Lung (tissue), 12 donors: ENCODE data around the gene TRIM7. TPM values are rescaled to one million over a fixed set of nuclear protein-coding genes. Genes with fewer than 3 reads are reported as not detected.

Experiments used
- ATAC-seq: fragments of 200-7000 bp; cut with Tn5 transposase; one replicate; pipeline ENCODE4 v1.9.1; 2020; ENCODE audit warnings: moderate number of reproducible peaks; ENCODE audit not compliant: insufficient read depth, low FRiP score
- DNase-seq, 3 donors: peaks; one replicate each; pipeline ENCODE4 v3.0.0-alpha.2; 2013 to 2017
- H3K27ac ChIP-seq, 2 donors: one replicate each; pipeline ENCODE4 v1.5.1; 2013; ENCODE audit warnings: mild to moderate bottlenecking in 2 of 2, moderate library complexity in 2 of 2, control low read depth in 1 of 2, inconsistent platforms in 1 of 2, low read depth in 1 of 2, low read length in 1 of 2
- H3K27me3 ChIP-seq, 3 donors: one replicate each; pipeline ENCODE4 v1.5.1; 2013; ENCODE audit warnings: low read length in 2 of 3; ENCODE audit not compliant: control insufficient read depth in 3 of 3, insufficient read depth in 3 of 3
- H3K36me3 ChIP-seq, 4 donors: one replicate each; pipeline ENCODE4 v1.5.1; 2013; ENCODE audit warnings: low read length in 4 of 4, mild to moderate bottlenecking in 1 of 4, moderate library complexity in 1 of 4; ENCODE audit not compliant: control insufficient read depth in 4 of 4, insufficient read depth in 4 of 4
- H3K4me1 ChIP-seq, 5 donors: one replicate each; pipeline ENCODE4 v1.5.1; 2013; ENCODE audit warnings: low read length in 5 of 5, mild to moderate bottlenecking in 2 of 5, moderate library complexity in 1 of 5; ENCODE audit not compliant: control insufficient read depth in 5 of 5, insufficient read depth in 5 of 5
- H3K4me3 ChIP-seq: one replicate; pipeline ENCODE4 v1.5.1; 2013; ENCODE audit warnings: mild to moderate bottlenecking, control low read depth, moderate library complexity
- H3K9ac ChIP-seq, 2 donors: one replicate each; pipeline ENCODE4 v1.5.1; 2013; ENCODE audit warnings: low read length in 2 of 2, control low read depth in 1 of 2; ENCODE audit not compliant: insufficient read depth in 1 of 2
- H3K9me3 ChIP-seq, 4 donors: one replicate each; pipeline ENCODE4 v1.5.1; 2013; ENCODE audit warnings: low read length in 3 of 4, mild to moderate bottlenecking in 1 of 4, moderate library complexity in 1 of 4; ENCODE audit not compliant: control insufficient read depth in 4 of 4, insufficient read depth in 3 of 4
- WGBS, 2 donors: extraction: QIAGEN DNeasy Blood & Tissue Kit; methylation state at CpG; one replicate each; pipeline ENCODE4 v1.1.7; 2013; 5-methylcytosine and 5-hydroxymethylcytosine counted together
- polyA plus RNA-seq, 2 donors: library from polyadenylated mRNA; stranded (reverse); fragments of 200-250 nt; gene quantifications; one replicate each; pipeline ENCODE4 v1.2.1, GENCODE V29; 2013
- total RNA-seq, 2 donors: library from RNA; depleted of rRNA in 1 of 2; stranded (reverse); fragments of >200 nt in 1 of 2; gene quantifications; one replicate each; pipeline ENCODE4 v1.2.1, GENCODE V29; 2014 to 2021
- TF ChIP-seq, protein P1 (sequence below): IDR thresholded peaks from 2 replicates; pipeline ENCODE4 v1.5.1; 2012; ENCODE audit warnings: mild to moderate bottlenecking; ENCODE audit errors: control extremely low read depth, extremely low read depth
- donor health status: control.
- donor health status: control.
- donor health status: Bipolar disorder and iron deficiency.
- donor health status: healthy.
- donor health status: DM: yes; HTN: yes; CAD: no.

The TRIM7 gene
- total and polyA plus RNA-seq, 4 donors, result 0.46 to 3.8 (median 2.4) TPM

DNA sequence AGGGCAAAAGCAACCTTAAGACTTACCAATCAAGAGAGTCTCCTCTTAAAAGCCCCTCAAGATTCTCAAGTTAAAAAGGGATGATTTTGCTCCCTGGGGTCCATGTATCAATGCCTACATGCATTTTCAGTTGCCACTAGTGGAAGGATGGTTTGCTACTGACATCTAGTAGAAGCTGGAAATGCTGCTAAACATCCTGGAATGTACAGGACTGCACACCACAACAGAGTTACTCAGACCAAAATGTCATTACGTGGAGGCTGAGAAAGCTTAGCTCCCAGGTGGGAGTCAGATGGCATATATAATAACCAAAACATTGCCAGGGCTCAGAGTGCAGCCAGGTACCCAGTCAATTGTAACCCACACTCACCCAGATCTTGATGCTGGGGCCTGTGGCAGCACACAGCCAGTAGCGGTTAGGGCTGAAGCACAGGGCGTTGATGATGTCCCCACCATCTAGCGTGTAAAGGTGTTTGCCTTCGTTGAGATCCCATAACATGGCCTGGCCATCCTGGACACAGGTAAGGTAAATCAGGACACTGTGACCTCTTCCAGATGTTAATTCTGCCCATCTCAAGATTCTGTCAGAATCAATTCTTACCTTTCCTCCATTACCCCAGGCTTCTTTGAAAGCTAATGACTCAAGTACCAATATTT lies 32.9 kb upstream of the TRIM7 start:
- ATAC-seq, result no peak
- H3K9me3 ChIP-seq, result no peaks in the 10 kb centered on the region
- TF ChIP-seq, protein P1, sequence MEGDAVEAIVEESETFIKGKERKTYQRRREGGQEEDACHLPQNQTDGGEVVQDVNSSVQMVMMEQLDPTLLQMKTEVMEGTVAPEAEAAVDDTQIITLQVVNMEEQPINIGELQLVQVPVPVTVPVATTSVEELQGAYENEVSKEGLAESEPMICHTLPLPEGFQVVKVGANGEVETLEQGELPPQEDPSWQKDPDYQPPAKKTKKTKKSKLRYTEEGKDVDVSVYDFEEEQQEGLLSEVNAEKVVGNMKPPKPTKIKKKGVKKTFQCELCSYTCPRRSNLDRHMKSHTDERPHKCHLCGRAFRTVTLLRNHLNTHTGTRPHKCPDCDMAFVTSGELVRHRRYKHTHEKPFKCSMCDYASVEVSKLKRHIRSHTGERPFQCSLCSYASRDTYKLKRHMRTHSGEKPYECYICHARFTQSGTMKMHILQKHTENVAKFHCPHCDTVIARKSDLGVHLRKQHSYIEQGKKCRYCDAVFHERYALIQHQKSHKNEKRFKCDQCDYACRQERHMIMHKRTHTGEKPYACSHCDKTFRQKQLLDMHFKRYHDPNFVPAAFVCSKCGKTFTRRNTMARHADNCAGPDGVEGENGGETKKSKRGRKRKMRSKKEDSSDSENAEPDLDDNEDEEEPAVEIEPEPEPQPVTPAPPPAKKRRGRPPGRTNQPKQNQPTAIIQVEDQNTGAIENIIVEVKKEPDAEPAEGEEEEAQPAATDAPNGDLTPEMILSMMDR, result no peak

DNA sequence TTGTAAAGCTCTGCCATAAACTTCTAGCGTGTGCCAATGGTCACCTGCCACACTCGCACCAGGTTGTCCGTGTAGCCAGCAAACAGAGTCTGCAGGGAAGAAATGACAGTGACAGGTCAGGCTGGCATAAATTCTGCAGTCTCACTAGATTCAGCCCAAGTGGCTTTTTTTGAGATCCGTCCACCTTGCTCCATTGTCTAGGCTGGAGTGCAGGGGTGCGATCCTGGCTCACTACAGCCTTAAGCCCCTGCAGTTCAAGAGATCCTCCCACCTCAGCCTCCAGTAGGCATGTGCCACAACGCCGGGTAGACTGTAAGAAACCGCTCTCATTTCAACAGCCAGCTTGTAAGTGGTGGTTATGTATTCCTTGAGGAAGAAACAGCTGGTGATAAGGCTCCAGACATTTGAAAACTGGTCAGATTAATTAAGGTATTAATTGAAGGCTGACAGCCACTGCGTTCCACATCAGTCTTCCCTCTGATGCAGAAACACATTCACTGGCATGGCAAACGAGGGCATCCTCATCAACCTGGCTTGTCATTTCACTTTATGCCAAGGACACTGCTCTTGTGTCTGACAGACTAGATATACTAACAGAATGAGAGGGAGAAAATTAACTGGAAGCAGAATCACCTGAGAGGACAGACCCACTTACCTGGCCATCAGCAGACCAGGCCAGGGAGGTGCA lies 32.1 kb upstream of the TRIM7 start:
- TF ChIP-seq, protein P1, result no peak
- no peak for ATAC-seq
- Histone ChIP-seq H3K27ac (no peak overlapping the region), H3K27me3 (no peaks in the 10 kb centered on the region), H3K9me3 (no peaks in the 10 kb centered on the region), H3K36me3 (peaks cover 52 to 89% (median 77%) of the 10 kb centered on the region in 4 donors), H3K4me3 (no peak overlapping the region), H3K9ac (no peak overlapping the region), H3K4me1 (peaks cover 7 to 11% (median 9%) of the 10 kb centered on the region in 5 donors)
- WGBS, 2 donors, result 90 to 95% methylated on average over 10 of the region's 10 CpGs
- no peak for DNase-seq

More for the DNA sequence above, 32.9 kb upstream of the TRIM7 start:
- Histone ChIP-seq H3K4me1 (peaks cover 9 to 15% (median 12%) of the 10 kb centered on the region in 5 donors), H3K9ac (no peak overlapping the region), H3K27ac (no peak overlapping the region), H3K4me3 (no peak overlapping the region), H3K36me3 (peaks cover 52 to 83% (median 76%) of the 10 kb centered on the region in 4 donors), H3K27me3 (no peaks in the 10 kb centered on the region)
- WGBS, 2 donors, result 93 to 97% methylated on average over 5 of the region's 5 CpGs
- no peak for DNase-seq

DNA sequence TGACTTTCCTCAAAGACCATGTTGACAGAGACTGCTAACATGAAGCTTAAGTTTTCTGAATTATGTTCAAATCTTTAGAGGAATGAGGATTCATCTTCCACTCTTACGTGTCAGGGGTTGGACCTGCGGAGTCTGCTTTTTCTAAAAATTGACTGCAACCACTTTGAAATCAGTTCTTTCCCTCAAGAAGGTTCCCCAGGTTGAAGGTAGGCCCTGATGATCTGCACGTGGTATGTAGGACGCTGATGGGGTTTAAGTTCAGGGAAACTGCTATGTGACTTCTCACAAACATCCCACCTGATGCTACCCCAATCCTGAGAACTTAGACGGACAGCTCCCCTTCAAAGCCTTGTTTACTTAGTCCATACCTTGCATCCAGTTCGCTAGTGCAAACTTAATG lies 31.5 kb upstream of the TRIM7 start:
- peaks cover 47 to 85% (median 71%) of the 10 kb centered on the region in 4 donors for H3K36me3 ChIP-seq

More for the DNA sequence above, 31.5 kb upstream of the TRIM7 start:
- Histone ChIP-seq H3K4me1 (peaks cover 1 to 6% (median 4%) of the 10 kb centered on the region in 5 donors), H3K27ac (no peak overlapping the region), H3K9ac (no peak overlapping the region), H3K9me3 (no peaks in the 10 kb centered on the region), H3K4me3 (no peak overlapping the region), H3K27me3 (no peaks in the 10 kb centered on the region)
- DNase-seq (no peak), ATAC-seq (no peak)
- WGBS, 2 donors, result 90% methylated on average over 6 of the region's 6 CpGs
- TF ChIP-seq, protein P1, result no peak
